Epithelial cell of prostate (primary cell): ENCODE results near the gene TIMP1.

ENCODE experiments used
- DNase-seq: peaks from one replicate; pipeline ENCODE4 v3.0.0-alpha.2; 2011; ENCODE audit warnings: low read depth, low spot score
- H3K27ac ChIP-seq: fragments of 450-650 bp; 2 replicates; pipeline ENCODE4 v1.5.1; 2017; ENCODE audit warnings: mild to moderate bottlenecking

TIMP1 gene

GRCh38 chrX:47629419-47630200 is 47.4 kb downstream of the TIMP1 start, which contains the start of gene CFP:
Gene CFP (minus strand): TSS chrX:47629930. CDS start chrX:47629844, 86 bp downstream.
- DNase-seq = no peak
- H3K27ac ChIP-seq = no peak within 1 kb of the TSS

GRCh38 chrX:47631676-47632075 is 49.4 kb downstream of the TIMP1 start:
- no peak for DNase-seq
- no peak overlapping the region for H3K27ac ChIP-seq

- H3K27ac ChIP-seq = no peak overlapping the region
- DNase-seq = no peak
Measured at GRCh38 chrX:47632666-47633065, 50.4 kb downstream of the TIMP1 start.

- no peak overlapping the region for H3K27ac ChIP-seq
- no peak for DNase-seq
Measured at GRCh38 chrX:47633689-47634590, 51.7 kb downstream of the TIMP1 start.

- no peak for DNase-seq
- no peak overlapping the region for H3K27ac ChIP-seq
Measured at GRCh38 chrX:47634871-47635575, 52.8 kb downstream of the TIMP1 start.
